Prostate gland (tissue), 2 donors: Measurements from ENCODE around the gene SLC4A1AP.
"Not testable (repeated sequence)": the region's sequence is repeated elsewhere in the genome, so short reads cannot be mapped to it uniquely, and the experiment has no call there.

Experiments
- CTCF ChIP-seq, 4 experiments: fragments of 200-600 bp in 2 of 4; fragments of 450-650 bp in 2 of 4; sonication (generic) in 2 of 4; IDR thresholded peaks; 1 replicate in 3 of 4; 2 replicates in 1 of 4; pipeline ENCODE4 v1.5.1; 2016 to 2019; ENCODE audit warnings: antibody characterized with exemption in 4 of 4, mild to moderate bottlenecking in 2 of 4, moderate library complexity in 2 of 4
- POLR2AphosphoS5 ChIP-seq: sonication (generic); formaldehyde crosslinking; IDR thresholded peaks from one replicate; pipeline ENCODE4 v1.6.1; 2017; ENCODE audit warnings: antibody characterized with exemption

DNA sequence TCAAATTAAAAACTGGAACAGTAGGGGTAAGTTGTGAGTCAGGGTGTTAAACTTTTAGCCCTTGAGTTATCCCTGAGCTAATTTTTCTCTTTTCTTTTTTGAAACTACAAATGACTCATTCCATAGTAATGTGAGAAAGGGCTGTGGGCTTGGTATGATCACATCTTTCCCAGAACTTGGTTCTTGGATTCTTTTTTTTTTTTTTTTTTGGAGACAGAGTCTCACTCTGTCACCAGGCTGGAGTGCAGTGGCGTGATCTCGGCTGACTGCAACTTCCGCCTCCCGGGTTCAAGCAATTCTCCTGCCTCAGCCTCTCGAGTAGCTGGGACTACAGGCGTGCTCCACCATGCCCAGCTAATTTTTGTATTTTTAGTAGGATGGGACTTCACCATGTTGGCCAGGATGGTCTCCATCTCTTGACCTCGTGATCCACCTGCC, 18.7 kb downstream of the SLC4A1AP start:
- TF ChIP-seq CTCF (IDR thresholded peaks at IDR 0.05); POLR2AphosphoS5: not testable (repeated sequence)
